IPS-15b (cell line): ENCODE results near the gene ACSS3.
"Not testable (repeated sequence)": the region's sequence is repeated elsewhere in the genome, so short reads cannot be mapped to it uniquely, and the experiment has no call there.

Source experiments
- H3K27me3 ChIP-seq: one replicate; pipeline ENCODE4 v1.6.1; 2013; ENCODE audit warnings: low read length; ENCODE audit not compliant: control insufficient read depth, insufficient read depth
- H3K36me3 ChIP-seq: one replicate; pipeline ENCODE4 v1.6.1; 2013; ENCODE audit warnings: low read length; ENCODE audit not compliant: control insufficient read depth, insufficient read depth
- H3K4me1 ChIP-seq: one replicate; pipeline ENCODE4 v1.6.1; 2013; ENCODE audit warnings: mild to moderate bottlenecking, low read length; ENCODE audit not compliant: control insufficient read depth, insufficient read depth
- H3K4me3 ChIP-seq: one replicate; pipeline ENCODE4 v1.5.1; 2013; ENCODE audit warnings: low read depth, low read length
- H3K9ac ChIP-seq: one replicate; pipeline ENCODE4 v1.6.1; 2013; ENCODE audit warnings: low read depth, mild to moderate bottlenecking, low read length
- H3K9me3 ChIP-seq: one replicate; pipeline ENCODE4 v1.6.1; 2013; ENCODE audit warnings: mild to moderate bottlenecking, low read length; ENCODE audit not compliant: control insufficient read depth, insufficient read depth

Gene ACSS3

GRCh38 chr12:81172851-81173250 lies 95.0 kb downstream of the ACSS3 start:
- no peak overlapping the region for H3K9ac ChIP-seq
- H3K36me3 ChIP-seq = peaks cover 2% of the 10 kb centered on the region
- H3K27me3 ChIP-seq = no peaks in the 10 kb centered on the region
- no peak overlapping the region for H3K4me3 ChIP-seq
- no peaks in the 10 kb centered on the region for H3K4me1 ChIP-seq
- H3K9me3 ChIP-seq = no peaks in the 10 kb centered on the region

GRCh38 chr12:81174664-81175063 lies 96.8 kb downstream of the ACSS3 start:
- Histone ChIP-seq H3K4me3 (no peak overlapping the region), H3K36me3 (peaks cover 2% of the 10 kb centered on the region), H3K4me1 (no peaks in the 10 kb centered on the region), H3K9me3 (no peaks in the 10 kb centered on the region), H3K27me3 (no peaks in the 10 kb centered on the region), H3K9ac (no peak overlapping the region)

GRCh38 chr12:81176796-81177195 lies 98.9 kb downstream of the ACSS3 start:
- Histone ChIP-seq H3K4me3 (no peak overlapping the region), H3K36me3 (peaks cover 2% of the 10 kb centered on the region), H3K27me3 (no peaks in the 10 kb centered on the region), H3K9ac (no peak overlapping the region), H3K4me1 (no peaks in the 10 kb centered on the region), H3K9me3 (no peaks in the 10 kb centered on the region)

- Histone ChIP-seq H3K4me1 (no peaks in the 10 kb centered on the region), H3K4me3 (no peak overlapping the region), H3K9ac (no peak overlapping the region), H3K27me3 (no peaks in the 10 kb centered on the region), H3K36me3 (peaks cover 2% of the 10 kb centered on the region), H3K9me3 (no peaks in the 10 kb centered on the region)
Measured at GRCh38 chr12:81181691-81182090, 103.8 kb downstream of the ACSS3 start.

GRCh38 chr12:81187686-81188085 lies 109.8 kb downstream of the ACSS3 start:
- no peaks in the 10 kb centered on the region for H3K27me3 ChIP-seq
- H3K9me3 ChIP-seq = no peaks in the 10 kb centered on the region
- H3K36me3 ChIP-seq = no peaks in the 10 kb centered on the region
- no peak overlapping the region for H3K4me3 ChIP-seq
- H3K9ac ChIP-seq = no peak overlapping the region
- H3K4me1 ChIP-seq = no peaks in the 10 kb centered on the region

- Histone ChIP-seq H3K9me3 (no peaks in the 10 kb centered on the region), H3K4me1 (no peaks in the 10 kb centered on the region), H3K4me3 (no peak overlapping the region), H3K36me3 (no peaks in the 10 kb centered on the region), H3K9ac (no peak overlapping the region), H3K27me3 (no peaks in the 10 kb centered on the region)
Measured at GRCh38 chr12:81196595-81196994, 118.7 kb downstream of the ACSS3 start.

- H3K27me3 ChIP-seq, H3K9ac ChIP-seq, H3K4me1 ChIP-seq, H3K4me3 ChIP-seq, H3K9me3 ChIP-seq, H3K36me3 ChIP-seq: not testable (repeated sequence)
Measured at GRCh38 chr12:81200561-81200960, 122.7 kb downstream of the ACSS3 start.

GRCh38 chr12:81203671-81204204 lies 125.9 kb downstream of the ACSS3 start:
- Histone ChIP-seq H3K4me1 (peaks cover 24% of the 10 kb centered on the region), H3K9me3 (no peaks in the 10 kb centered on the region), H3K9ac (no peak overlapping the region), H3K36me3 (no peaks in the 10 kb centered on the region), H3K4me3 (no peak overlapping the region), H3K27me3 (no peaks in the 10 kb centered on the region)

GRCh38 chr12:81205416-81205815 lies 127.5 kb downstream of the ACSS3 start:
- no peaks in the 10 kb centered on the region for H3K36me3 ChIP-seq
- no peaks in the 10 kb centered on the region for H3K27me3 ChIP-seq
- H3K4me1 ChIP-seq = peaks cover 34% of the 10 kb centered on the region
- H3K4me3 ChIP-seq = no peak overlapping the region
- H3K9me3 ChIP-seq = no peaks in the 10 kb centered on the region
- H3K9ac ChIP-seq = no peak overlapping the region

GRCh38 chr12:81206429-81206828 lies 128.6 kb downstream of the ACSS3 start:
- Histone ChIP-seq H3K4me1 (peaks cover 40% of the 10 kb centered on the region), H3K9ac (no peak overlapping the region), H3K36me3 (no peaks in the 10 kb centered on the region), H3K27me3 (no peaks in the 10 kb centered on the region), H3K4me3 (no peak overlapping the region), H3K9me3 (no peaks in the 10 kb centered on the region)

- peaks cover 45% of the 10 kb centered on the region for H3K4me1 ChIP-seq
- H3K36me3 ChIP-seq = no peaks in the 10 kb centered on the region
- no peaks in the 10 kb centered on the region for H3K27me3 ChIP-seq
- H3K9ac ChIP-seq = no peak overlapping the region
- no peaks in the 10 kb centered on the region for H3K9me3 ChIP-seq
- no peak overlapping the region for H3K4me3 ChIP-seq
Measured at GRCh38 chr12:81207173-81207572, 129.3 kb downstream of the ACSS3 start.

GRCh38 chr12:81207664-81208063 lies 129.8 kb downstream of the ACSS3 start:
- Histone ChIP-seq H3K36me3 (no peaks in the 10 kb centered on the region), H3K4me1 (peaks cover 45% of the 10 kb centered on the region), H3K9me3 (no peaks in the 10 kb centered on the region), H3K4me3 (no peak overlapping the region), H3K27me3 (no peaks in the 10 kb centered on the region), H3K9ac (no peak overlapping the region)
